HL-60 (cell line): ENCODE data around the gene CIZ1.

ENCODE experiments used
- DNase-seq, 2 experiments: peaks; one replicate each; pipeline ENCODE4 v3.0.0-alpha.2; 2010 to 2020; ENCODE audit warnings: low read depth in 1 of 2, low spot score in 1 of 2
- H3K27ac ChIP-seq: fragments of 250-450 bp; sonication (Bioruptor Pico); replicated peaks from 2 replicates; pipeline ENCODE4 v1.5.1; 2020; ENCODE audit warnings: mild to moderate bottlenecking, moderate library complexity
- H3K27me3 ChIP-seq: fragments of 250-450 bp; sonication (Bioruptor Pico); 2 replicates; pipeline ENCODE4 v1.5.1; 2021; ENCODE audit warnings: mild to moderate bottlenecking, moderate library complexity; ENCODE audit not compliant: insufficient read depth, poor library complexity, severe bottlenecking
- H3K4me3 ChIP-seq: replicated peaks from 2 replicates; pipeline ENCODE4 v1.5.1; 2011; ENCODE audit warnings: mild to moderate bottlenecking, control low read depth, low read length; ENCODE audit not compliant: insufficient read depth
- CTCF ChIP-seq: IDR thresholded peaks from one replicate; pipeline ENCODE4 v1.5.1; 2011; ENCODE audit warnings: low read length, control low read depth, inconsistent platforms; ENCODE audit not compliant: insufficient read depth
- GABPA ChIP-seq: IDR thresholded peaks from 2 replicates; pipeline ENCODE4 v1.6.1; 2012; ENCODE audit warnings: low read depth
- POLR2AphosphoS5 ChIP-seq: IDR thresholded peaks from 2 replicates; pipeline ENCODE4 v1.6.1; 2012; ENCODE audit warnings: low read depth
- REST ChIP-seq: IDR thresholded peaks from 2 replicates; pipeline ENCODE4 v1.6.1; 2012; ENCODE audit warnings: low read depth; ENCODE audit not compliant: insufficient replicate concordance
- SPI1 ChIP-seq: IDR thresholded peaks from 2 replicates; pipeline ENCODE4 v1.6.1; 2012; ENCODE audit warnings: low read depth, mild to moderate bottlenecking, borderline replicate concordance
- long read RNA-seq: library from polyadenylated mRNA; unstranded; transcript quantifications from one replicate; pipeline ENCODE4 v2.0.0, GENCODE V29; 2020

The CIZ1 gene
- long read RNA-seq, transcript CIZ1-204 (17 exons, 2,984 nt) = major isoform, 9 of 60 reads
- long read RNA-seq, partial matches to known transcripts = 29 of 60 reads
- long read RNA-seq, other reads (novel, unspliced or antisense) = 22 of 60 reads

- TF ChIP-seq SPI1 (peak; percentile 34; the same call in 1 of the 2 replicates), REST (peak; percentile 34), POLR2AphosphoS5 (peak; percentile 51; the same call in 1 of the 2 replicates), CTCF (peak; percentile 31), GABPA (peak; percentile 26; the same call in 1 of the 2 replicates)
- DNase-seq = peak; percentile 70
- H3K27me3 ChIP-seq = no peaks in the 10 kb centered on the region
- peak within 1 kb of the TSS; percentile 94 for H3K27ac ChIP-seq
- H3K4me3 ChIP-seq = peak within 1 kb of the TSS; percentile 91
These were observed at the start of gene CIZ1 for GRCh38 chr9:128191406-128192046. Gene CIZ1 (minus strand): TSS chr9:128191572. CDS start chr9:128190857, 715 bp downstream.

GRCh38 chr9:128233817-128234406 is 42.5 kb upstream of the CIZ1 start:
- TF ChIP-seq REST = no peak
- no peak; the same call in 1 of the 2 replicates for TF ChIP-seq POLR2AphosphoS5
- no peak for TF ChIP-seq SPI1
- no peak for TF ChIP-seq CTCF
- no peak for TF ChIP-seq GABPA
- Histone ChIP-seq H3K27ac (no peak overlapping the region), H3K27me3 (no peaks in the 10 kb centered on the region)

GRCh38 chr9:128232528-128233428 is 41.4 kb upstream of the CIZ1 start:
- Histone ChIP-seq H3K4me3 (no peak overlapping the region), H3K27me3 (no peaks in the 10 kb centered on the region), H3K27ac (no peak overlapping the region)
- TF ChIP-seq POLR2AphosphoS5 = no peak
- TF ChIP-seq SPI1 = no peak
- no peak for TF ChIP-seq CTCF
- TF ChIP-seq GABPA = no peak
- no peak for TF ChIP-seq REST
- DNase-seq = no peak

More at GRCh38 chr9:128233817-128234406, 42.5 kb upstream of the CIZ1 start:
- no peak for DNase-seq
- no peak overlapping the region for H3K4me3 ChIP-seq
